Muscle of leg (tissue), 11 donors: ENCODE measurements around the gene ADAMTS10. TPM values are rescaled to one million over a fixed set of nuclear protein-coding genes. Genes with fewer than 3 reads are reported as not detected.

Source experiments
- DNase-seq: peaks from one replicate; pipeline ENCODE4 v3.0.0; 2013
- H3K27ac ChIP-seq: one replicate; pipeline ENCODE4 v1.5.1; 2013; ENCODE audit warnings: mild to moderate bottlenecking, low read length, control low read depth
- H3K27me3 ChIP-seq: one replicate; pipeline ENCODE4 v1.6.1; 2013; ENCODE audit warnings: low read length; ENCODE audit not compliant: control insufficient read depth, insufficient read depth
- H3K36me3 ChIP-seq: one replicate; pipeline ENCODE4 v1.6.1; 2013; ENCODE audit warnings: low read length; ENCODE audit not compliant: control insufficient read depth, insufficient read depth
- H3K4me1 ChIP-seq: one replicate; pipeline ENCODE4 v1.6.1; 2013; ENCODE audit warnings: low read length; ENCODE audit not compliant: control insufficient read depth, insufficient read depth
- H3K4me3 ChIP-seq: one replicate; pipeline ENCODE4 v1.5.1; 2013; ENCODE audit warnings: low read length, control low read depth
- H3K9me3 ChIP-seq: replicated peaks from 2 replicates; pipeline ENCODE4 v1.6.1; 2013; ENCODE audit warnings: low read depth, low read length; ENCODE audit not compliant: control insufficient read depth
- WGBS: methylation state at CpG from one replicate; pipeline ENCODE4 v1.1.5; 2013; ENCODE audit warnings: missing lambda C conversion rate; ENCODE audit not compliant: insufficient coverage; 5-methylcytosine and 5-hydroxymethylcytosine counted together
- polyA plus RNA-seq, 8 donors: library from polyadenylated mRNA; unstranded; fragments of 120-200 nt; gene quantifications; one replicate each; pipeline versions ENCODE4 v1.2.1 to v1.2.3, GENCODE V29; 2013; ENCODE audit warnings: inconsistent platforms in 1 of 8, low replicate concordance in 1 of 8; ENCODE audit not compliant: insufficient read length in 8 of 8, insufficient read depth in 1 of 8
- total RNA-seq: library from RNA; stranded (reverse); fragments of 120-200 nt; gene quantifications from one replicate; pipeline ENCODE4 v1.2.4, GENCODE V29; 2013

The ADAMTS10 gene
- total and polyA plus RNA-seq, 9 donors, result 25.2 to 40.4 (median 32.2) TPM

- Histone ChIP-seq H3K9me3 (no peaks in the 10 kb centered on the region), H3K36me3 (peaks cover 4% of the 10 kb centered on the region), H3K4me1 (no peaks in the 10 kb centered on the region), H3K27ac (no peak overlapping the region), H3K27me3 (no peaks in the 10 kb centered on the region), H3K4me3 (no peak overlapping the region)
- no peak for DNase-seq
- WGBS, result no CpG with 5 or more reads among the region's 3 CpGs
Measured at GRCh38 chr19:8537099-8537498, 73.4 kb downstream of the ADAMTS10 start.

GRCh38 chr19:8536282-8536681 lies 74.2 kb downstream of the ADAMTS10 start:
- no peaks in the 10 kb centered on the region for H3K9me3 ChIP-seq
- no peak for DNase-seq
- H3K36me3 ChIP-seq, result peaks cover 4% of the 10 kb centered on the region
- H3K4me3 ChIP-seq, result no peak overlapping the region
- no peak overlapping the region for H3K27ac ChIP-seq
- WGBS, result 77% methylated on average over 14 of the region's 22 CpGs
- no peaks in the 10 kb centered on the region for H3K4me1 ChIP-seq
- H3K27me3 ChIP-seq, result no peaks in the 10 kb centered on the region

- H3K4me3 ChIP-seq, result no peak overlapping the region
- peaks cover 5% of the 10 kb centered on the region for H3K36me3 ChIP-seq
- H3K27ac ChIP-seq, result no peak overlapping the region
- WGBS, result 53% methylated on average over 2 of the region's 2 CpGs
- no peaks in the 10 kb centered on the region for H3K9me3 ChIP-seq
- peaks cover 2% of the 10 kb centered on the region for H3K4me1 ChIP-seq
- DNase-seq, result no peak
- no peaks in the 10 kb centered on the region for H3K27me3 ChIP-seq
Measured at GRCh38 chr19:8532225-8532624, 78.3 kb downstream of the ADAMTS10 start.

GRCh38 chr19:8531470-8531869 lies 79.0 kb downstream of the ADAMTS10 start:
- Histone ChIP-seq H3K27me3 (no peaks in the 10 kb centered on the region), H3K4me3 (no peak overlapping the region), H3K27ac (no peak overlapping the region), H3K4me1 (peaks cover 8% of the 10 kb centered on the region), H3K9me3 (no peaks in the 10 kb centered on the region), H3K36me3 (peaks cover 5% of the 10 kb centered on the region)
- no peak for DNase-seq
- 85% methylated on average over 7 of the region's 7 CpGs for WGBS

Other genes with a start within 250 kb of the ADAMTS10 start
- 1.2 TPM for gene ANGPTL4, start 246.6 kb downstream of the ADAMTS10 start, total RNA-seq
- gene ANGPTL4, start 246.6 kb downstream of the ADAMTS10 start, polyA plus RNA-seq, result 1 to 10 TPM; 1.3 to 2.2 (median 1.9) TPM
- 9.5 TPM for gene RAB11B, start 220.4 kb downstream of the ADAMTS10 start, total RNA-seq
- 10 to 100 TPM; 68.6 to 96.3 (median 79.6) TPM for gene RAB11B, start 220.4 kb downstream of the ADAMTS10 start, polyA plus RNA-seq
- gene MARCHF2, start 197.4 kb downstream of the ADAMTS10 start, total RNA-seq, result 19.7 TPM
- gene MARCHF2, start 197.4 kb downstream of the ADAMTS10 start, polyA plus RNA-seq, result 10 to 100 TPM; 14.1 to 17.7 (median 15.9) TPM
- 43.2 TPM for gene HNRNPM, start 165.7 kb downstream of the ADAMTS10 start, total RNA-seq
- 100 to 1,000 TPM; 193 to 262 (median 219) TPM for gene HNRNPM, start 165.7 kb downstream of the ADAMTS10 start, polyA plus RNA-seq
- 0.31 TPM for gene PRAM1, start 108.1 kb downstream of the ADAMTS10 start, total RNA-seq
- 1 to 10 TPM in 7 of 8 donors, under 1 TPM in 1; 0.86 to 2.1 (median 1.7) TPM for gene PRAM1, start 108.1 kb downstream of the ADAMTS10 start, polyA plus RNA-seq
- 2.8 TPM for gene ZNF414, start 96.5 kb downstream of the ADAMTS10 start, total RNA-seq
- gene ZNF414, start 96.5 kb downstream of the ADAMTS10 start, polyA plus RNA-seq, result 10 to 100 TPM; 13.5 to 19.0 (median 15.3) TPM
- gene MYO1F, start 33.3 kb downstream of the ADAMTS10 start, total RNA-seq, result 2.3 TPM
- 1 to 10 TPM; 3.1 to 9.2 (median 5.3) TPM for gene MYO1F, start 33.3 kb downstream of the ADAMTS10 start, polyA plus RNA-seq
- gene NFILZ, start 19.9 kb upstream of the ADAMTS10 start, total RNA-seq, result not detected
- not detected for gene NFILZ, start 19.9 kb upstream of the ADAMTS10 start, polyA plus RNA-seq
- not detected for gene ACTL9, start 88.1 kb upstream of the ADAMTS10 start, total RNA-seq
- not detected for gene ACTL9, start 88.1 kb upstream of the ADAMTS10 start, polyA plus RNA-seq
- gene OR2Z1, start 110.9 kb upstream of the ADAMTS10 start, total RNA-seq, result not detected
- not detected for gene OR2Z1, start 110.9 kb upstream of the ADAMTS10 start, polyA plus RNA-seq
- gene ZNF558, start 221.6 kb upstream of the ADAMTS10 start, total RNA-seq, result 25.8 TPM
- 10 to 100 TPM; 16.1 to 25.8 (median 20.3) TPM for gene ZNF558, start 221.6 kb upstream of the ADAMTS10 start, polyA plus RNA-seq
- gene MBD3L1, start 221.7 kb upstream of the ADAMTS10 start, total RNA-seq, result not detected
- gene MBD3L1, start 221.7 kb upstream of the ADAMTS10 start, polyA plus RNA-seq, result not detected